ENCODE data around the gene UBE2E1. TPM values are rescaled to one million over a fixed set of nuclear protein-coding genes. Genes with fewer than 3 reads are reported as not detected.

Gene UBE2E1
- total and polyA plus RNA-seq, 11 donors, result 43.7 to 97.1 (median 65.0) TPM

DNA sequence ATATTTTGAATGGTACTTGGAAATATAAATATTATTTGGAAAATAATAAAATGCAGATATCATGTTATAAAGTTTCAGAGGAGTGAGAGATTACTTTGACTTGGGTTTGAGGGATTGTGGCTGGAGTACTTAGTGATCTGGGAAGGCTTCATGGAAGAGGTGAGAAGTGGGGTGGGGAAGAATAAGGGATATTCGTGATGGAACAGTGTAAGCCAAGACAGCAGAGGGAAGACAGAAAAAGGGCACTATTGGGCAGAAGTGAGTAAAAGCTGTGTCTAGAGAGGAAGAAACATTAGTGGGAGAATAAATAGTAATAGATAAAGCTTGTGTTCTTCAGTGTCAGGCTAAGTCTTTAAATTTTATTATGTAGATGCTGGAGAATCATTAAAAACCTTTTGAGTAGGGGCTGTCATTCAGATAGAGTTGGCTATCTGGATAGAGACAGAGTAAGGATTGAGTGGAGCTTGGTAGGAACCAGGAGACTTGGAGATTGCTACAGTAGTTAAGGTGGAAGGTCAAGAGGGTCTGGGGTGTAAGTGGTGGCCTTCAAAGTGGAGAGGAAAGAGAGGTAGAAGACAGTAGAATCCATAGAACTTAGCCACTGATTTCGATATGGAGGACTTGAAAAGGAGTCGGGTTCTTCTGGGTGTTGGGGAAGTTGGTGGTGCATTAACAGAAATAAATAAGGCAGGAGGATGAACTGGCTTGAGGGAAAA, 11.9 kb downstream of the UBE2E1 start:
- Histone ChIP-seq H3K36me3 (peaks cover 0 to 20% (median 0%) of the 10 kb centered on the region in 9 donors), H3K4me1 (peaks cover 0 to 40% (median 34%) of the 10 kb centered on the region in 12 donors), H3K27ac (no peak overlapping the region), H3K9me3 (no peaks in the 10 kb centered on the region), H3K4me3 (no peak overlapping the region), H3K27me3 (no peaks in the 10 kb centered on the region)
- WGBS, 4 donors, result 90 to 97% (median 92%) methylated on average over 3 of the region's 3 CpGs
- ATAC-seq, result no peak
- DNase-seq, result no peak
- TF ChIP-seq, protein P1, sequence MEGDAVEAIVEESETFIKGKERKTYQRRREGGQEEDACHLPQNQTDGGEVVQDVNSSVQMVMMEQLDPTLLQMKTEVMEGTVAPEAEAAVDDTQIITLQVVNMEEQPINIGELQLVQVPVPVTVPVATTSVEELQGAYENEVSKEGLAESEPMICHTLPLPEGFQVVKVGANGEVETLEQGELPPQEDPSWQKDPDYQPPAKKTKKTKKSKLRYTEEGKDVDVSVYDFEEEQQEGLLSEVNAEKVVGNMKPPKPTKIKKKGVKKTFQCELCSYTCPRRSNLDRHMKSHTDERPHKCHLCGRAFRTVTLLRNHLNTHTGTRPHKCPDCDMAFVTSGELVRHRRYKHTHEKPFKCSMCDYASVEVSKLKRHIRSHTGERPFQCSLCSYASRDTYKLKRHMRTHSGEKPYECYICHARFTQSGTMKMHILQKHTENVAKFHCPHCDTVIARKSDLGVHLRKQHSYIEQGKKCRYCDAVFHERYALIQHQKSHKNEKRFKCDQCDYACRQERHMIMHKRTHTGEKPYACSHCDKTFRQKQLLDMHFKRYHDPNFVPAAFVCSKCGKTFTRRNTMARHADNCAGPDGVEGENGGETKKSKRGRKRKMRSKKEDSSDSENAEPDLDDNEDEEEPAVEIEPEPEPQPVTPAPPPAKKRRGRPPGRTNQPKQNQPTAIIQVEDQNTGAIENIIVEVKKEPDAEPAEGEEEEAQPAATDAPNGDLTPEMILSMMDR (IDR thresholded peaks at IDR 0.05), result no peak
- TF ChIP-seq POLR2A (IDR thresholded peaks at IDR 0.05), result no peak
- intact Hi-C loops (cut with DNase I), result no loop called here

DNA sequence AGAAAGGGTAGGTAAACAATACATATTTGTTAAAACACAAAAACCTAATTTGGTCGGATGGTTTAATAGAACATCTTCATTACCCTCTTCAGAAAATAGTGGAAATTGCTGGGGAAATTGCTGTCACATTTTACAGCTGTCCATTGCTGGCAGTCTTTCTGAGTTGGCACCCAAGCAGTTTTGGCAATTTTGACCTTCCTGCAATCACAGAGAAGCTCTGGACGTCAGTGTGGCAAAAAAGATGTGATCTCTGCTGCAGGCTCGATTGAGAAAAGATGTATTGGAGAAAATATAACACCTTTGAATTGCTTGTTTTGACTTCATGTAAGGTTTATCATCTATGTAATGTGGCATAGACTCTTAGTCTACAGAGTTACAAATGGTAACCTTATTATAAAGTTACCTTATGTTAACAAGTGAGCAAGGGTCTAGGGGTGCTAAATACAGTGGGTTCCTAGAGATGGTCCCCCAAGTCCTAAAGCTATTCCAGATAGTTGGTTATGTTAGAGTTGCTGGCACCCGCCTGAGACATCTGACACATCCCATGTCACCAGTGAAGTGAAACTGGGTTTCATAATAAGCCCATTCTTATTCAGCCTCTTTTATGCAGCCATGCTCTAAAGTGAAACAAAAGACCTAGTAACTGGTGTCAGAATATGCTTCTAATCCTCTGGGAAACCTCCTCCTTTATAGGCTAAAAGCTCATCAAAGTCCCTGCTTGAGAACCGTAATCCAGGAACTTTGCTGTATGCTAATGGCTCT, 14.0 kb downstream of the UBE2E1 start:
- WGBS, 4 donors, result 51 to 60% (median 56%) methylated on average over 5 of the region's 5 CpGs
- Histone ChIP-seq H3K9me3 (no peaks in the 10 kb centered on the region), H3K4me3 (no peak overlapping the region), H3K27me3 (no peaks in the 10 kb centered on the region), H3K36me3 (peaks cover 0 to 4% (median 0%) of the 10 kb centered on the region in 9 donors), H3K4me1 (peaks cover 0 to 44% (median 31%) of the 10 kb centered on the region in 12 donors), H3K27ac (no peak overlapping the region)
- peak in 3 of 4 donors; percentile 41 to 45 (median 44) for ATAC-seq
- no peak for DNase-seq
- TF ChIP-seq, protein P1 (IDR thresholded peaks at IDR 0.05), result no peak
- no peak for TF ChIP-seq POLR2A (IDR thresholded peaks at IDR 0.05)
- intact Hi-C loops (cut with DNase I), result no loop called here

DNA sequence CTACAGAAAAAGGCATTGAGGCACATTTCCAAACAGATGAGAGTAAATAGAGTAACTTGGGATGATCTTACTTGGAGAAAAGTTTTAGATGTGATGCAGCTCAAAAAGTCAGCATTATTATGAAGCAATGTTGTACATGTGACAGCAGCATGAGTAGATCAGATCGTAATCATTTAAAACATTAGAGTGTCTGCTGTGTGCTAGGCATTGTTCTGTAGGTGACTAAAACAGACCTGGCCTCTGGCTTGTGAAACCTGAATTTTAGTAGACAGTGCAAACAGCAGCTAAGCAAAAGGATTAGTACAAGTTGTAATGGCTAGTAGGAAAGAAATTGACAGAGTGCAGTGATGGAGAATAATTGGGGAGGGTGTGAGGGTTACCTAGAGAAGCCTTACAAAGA, 15.1 kb downstream of the UBE2E1 start:
- 86 to 100% (median 98%) methylated on average over 1 of the region's 1 CpG for WGBS, 4 donors
- Histone ChIP-seq H3K4me3 (no peak overlapping the region), H3K27ac (no peak overlapping the region), H3K36me3 (no peaks in the 10 kb centered on the region), H3K9me3 (no peaks in the 10 kb centered on the region), H3K4me1 (peaks cover 0 to 45% (median 32%) of the 10 kb centered on the region in 12 donors), H3K27me3 (no peaks in the 10 kb centered on the region)
- no peak for DNase-seq
- intact Hi-C loops (cut with DNase I), result no loop called here
- ATAC-seq, result no peak
- TF ChIP-seq, protein P1 (IDR thresholded peaks at IDR 0.05), result no peak
- TF ChIP-seq POLR2A (IDR thresholded peaks at IDR 0.05), result no peak

DNA sequence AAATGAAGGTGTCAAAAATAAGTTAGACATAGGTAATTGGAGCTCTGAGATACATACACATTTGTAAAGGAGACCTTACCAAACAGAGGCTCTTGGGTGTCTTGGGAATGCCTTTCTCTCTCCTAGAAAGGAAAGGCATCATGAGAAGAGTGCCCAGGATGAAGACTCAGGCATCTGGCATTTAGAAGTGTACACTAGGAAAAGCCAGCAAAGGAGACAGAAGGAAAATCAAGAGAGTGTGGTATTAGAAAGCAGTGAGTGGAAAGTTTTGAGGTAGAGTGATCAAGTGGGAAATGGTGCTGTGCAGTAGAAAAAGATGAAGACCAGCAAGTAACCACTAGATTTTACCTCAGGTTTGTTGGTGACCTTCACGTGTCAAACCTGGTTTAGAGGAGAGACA, 16.1 kb downstream of the UBE2E1 start:
- Histone ChIP-seq H3K4me1 (peaks cover 0 to 52% (median 39%) of the 10 kb centered on the region in 12 donors), H3K4me3 (no peak overlapping the region), H3K27ac (no peak overlapping the region), H3K36me3 (no peaks in the 10 kb centered on the region), H3K9me3 (no peaks in the 10 kb centered on the region), H3K27me3 (no peaks in the 10 kb centered on the region)
- intact Hi-C loops (cut with DNase I), result no loop called here
- ATAC-seq (no peak), DNase-seq (no peak)
- TF ChIP-seq, protein P1 (IDR thresholded peaks at IDR 0.05), result no peak
- no peak for TF ChIP-seq POLR2A (IDR thresholded peaks at IDR 0.05)
- 79 to 83% (median 81%) methylated on average over 1 of the region's 1 CpG for WGBS, 4 donors
